ENCODE measurements around the gene SERPINB1.

The SERPINB1 gene

DNA sequence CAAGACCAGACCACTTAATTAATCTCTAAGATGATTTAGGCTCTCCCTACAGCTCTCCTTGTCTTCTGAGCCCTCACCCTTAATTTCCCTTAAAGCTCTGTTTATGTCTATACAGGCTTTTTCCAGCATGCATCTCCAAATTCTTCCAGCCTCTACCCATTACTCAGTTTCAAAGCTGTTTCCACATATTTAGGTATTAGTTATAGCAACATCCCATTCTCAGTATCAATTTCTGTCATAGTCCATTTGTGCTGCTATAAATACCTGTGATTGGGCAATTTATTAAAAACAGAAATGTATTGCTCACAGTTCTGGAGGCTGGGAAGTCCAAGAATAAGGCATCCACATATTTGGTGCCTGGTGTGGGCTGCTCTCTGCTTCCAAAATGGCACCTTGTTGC is 2.3 kb upstream of the SERPINB1 start:
- no peak for DNase-seq

DNA sequence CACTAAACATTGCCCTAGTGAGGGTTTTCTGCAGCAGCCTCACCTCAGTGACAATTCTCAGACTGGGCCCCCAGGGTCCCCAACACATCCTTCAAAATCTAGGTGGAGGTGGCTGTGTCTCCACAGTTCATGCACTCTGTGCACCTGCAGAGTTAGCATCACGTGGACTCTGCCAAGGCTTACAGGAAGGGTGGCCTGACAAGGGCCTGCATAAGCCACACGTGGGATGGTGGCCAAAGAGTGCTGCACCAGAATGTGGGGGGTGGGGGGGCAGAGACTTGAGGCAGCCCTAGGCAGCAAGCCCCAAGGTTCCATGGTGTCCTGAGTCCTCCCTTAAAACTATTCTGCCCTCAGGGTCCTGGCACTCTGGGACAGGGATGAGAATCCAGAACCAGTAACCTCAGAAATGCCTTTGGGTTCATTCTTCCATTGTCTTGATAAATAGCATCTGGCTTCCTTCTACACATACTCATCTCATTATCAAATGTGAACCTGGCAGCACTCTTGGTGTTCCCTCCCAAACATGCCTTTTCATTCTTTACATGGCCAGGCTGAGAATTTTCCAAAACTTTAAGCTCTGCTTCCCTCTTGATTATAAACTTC is 1.6 kb upstream of the SERPINB1 start:
- no peak for DNase-seq

DNA sequence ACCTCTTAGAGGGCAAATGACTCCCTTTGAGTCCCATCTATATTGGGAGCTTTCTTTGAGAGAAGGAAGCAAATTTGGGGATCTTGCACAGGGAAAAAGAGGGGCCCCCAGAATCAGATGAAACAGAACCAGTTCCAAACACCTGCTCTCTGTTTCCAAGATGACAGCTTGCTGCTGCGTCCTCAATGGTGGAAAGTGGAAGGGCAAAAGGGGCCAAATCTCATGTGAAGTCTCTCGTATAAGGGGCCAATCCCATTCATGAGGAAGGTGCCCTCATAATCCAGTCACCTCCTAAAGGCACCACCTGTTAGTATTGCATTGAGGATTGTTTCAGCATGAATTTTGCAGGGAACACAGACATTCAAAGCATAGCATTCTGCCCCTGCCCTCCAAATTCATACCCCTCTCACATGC is 483 bp upstream of the SERPINB1 start:
- DNase-seq: no peak

DNA sequence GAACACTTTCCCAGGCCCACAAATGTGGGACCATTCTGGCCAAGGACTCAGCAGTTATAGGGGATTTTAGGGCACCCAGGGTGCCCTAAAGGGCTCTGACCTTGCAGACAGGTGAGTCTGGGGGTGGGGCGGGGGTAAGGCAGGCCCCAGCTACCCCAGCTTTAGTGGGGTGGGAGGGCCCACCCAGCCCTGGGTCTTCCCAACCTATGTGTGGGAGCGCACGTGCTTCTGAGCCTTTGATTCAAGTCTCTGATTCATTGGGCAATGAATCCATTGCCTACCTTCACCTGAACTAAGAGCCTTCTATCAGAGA is 958 bp downstream of the SERPINB1 start:
- DNase-seq: no peak

DNA sequence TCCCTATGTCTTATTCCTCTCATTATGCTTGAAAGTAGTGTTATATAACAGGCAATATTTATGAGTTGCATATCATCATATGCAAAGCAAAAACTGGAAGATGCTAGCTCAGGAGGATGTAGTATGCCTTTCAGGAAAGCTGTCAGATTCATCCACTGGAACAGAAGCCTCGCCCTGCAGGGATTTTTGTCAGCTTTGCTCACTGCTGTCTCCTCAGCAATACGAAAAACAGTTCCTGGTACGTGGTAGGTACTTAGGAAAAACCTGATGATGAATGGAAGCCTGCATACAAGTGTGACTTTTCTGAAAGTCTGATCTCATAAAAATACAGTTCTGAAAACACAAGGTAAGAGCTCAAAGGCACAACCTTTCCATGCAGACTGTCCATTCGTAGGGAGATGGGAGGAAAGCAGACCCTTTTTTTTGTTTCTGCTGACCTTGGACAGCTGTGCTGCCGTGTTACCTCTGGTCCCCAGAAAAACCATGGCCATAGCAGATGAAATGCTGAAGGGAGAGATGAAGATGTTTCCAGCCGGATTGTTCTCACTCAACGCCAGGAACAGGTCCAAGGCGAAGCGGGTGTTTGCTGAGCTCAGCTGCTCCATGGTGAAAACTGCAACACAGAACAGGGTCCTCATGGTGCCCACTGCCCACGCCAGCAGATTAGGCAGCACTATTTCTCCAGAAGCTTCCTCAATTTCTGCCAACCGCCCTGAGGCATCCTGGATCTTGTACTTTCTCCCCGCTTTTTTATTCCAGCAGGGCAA is 1.5 kb downstream of the SERPINB1 start:
- DNase-seq: no peak

DNA sequence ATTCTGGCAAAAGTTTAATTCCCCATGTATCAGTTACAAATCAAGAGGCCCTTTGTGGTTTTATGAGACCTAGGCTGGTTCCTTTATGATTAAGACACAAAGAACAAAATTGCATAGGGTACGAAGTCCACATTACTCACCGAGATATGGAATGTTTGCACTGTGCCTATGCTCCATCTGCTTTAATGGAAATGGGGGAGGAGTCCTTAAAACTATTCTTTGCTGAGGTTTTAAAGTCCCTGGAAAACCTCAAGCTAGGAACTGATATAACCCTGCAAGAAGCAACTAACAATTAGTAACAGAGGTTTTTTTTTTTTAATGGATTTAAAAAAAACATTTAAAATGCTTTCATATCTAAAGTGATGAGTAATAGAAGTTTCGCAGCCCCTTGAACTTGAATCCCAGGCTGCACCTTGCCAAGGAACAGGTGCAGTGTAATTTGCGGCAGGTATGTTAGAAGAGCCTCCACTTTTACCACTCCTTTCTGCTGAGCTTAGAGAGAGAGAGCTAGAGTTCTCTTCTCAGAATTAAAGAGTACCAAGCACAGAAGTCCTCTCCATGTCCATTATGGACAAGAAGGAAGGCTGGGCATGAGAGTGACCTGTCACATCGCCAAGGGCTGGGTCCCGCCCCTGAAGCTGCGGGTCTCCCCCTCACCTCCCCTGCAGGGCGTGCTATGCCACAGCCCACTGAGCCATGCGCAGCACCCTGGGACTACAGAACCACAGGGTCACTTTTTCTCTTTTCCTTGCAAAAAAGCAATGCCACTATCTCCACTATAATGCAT is 2.3 kb downstream of the SERPINB1 start:
- peak in 1 of 2 experiments; percentile 26 for DNase-seq

DNA sequence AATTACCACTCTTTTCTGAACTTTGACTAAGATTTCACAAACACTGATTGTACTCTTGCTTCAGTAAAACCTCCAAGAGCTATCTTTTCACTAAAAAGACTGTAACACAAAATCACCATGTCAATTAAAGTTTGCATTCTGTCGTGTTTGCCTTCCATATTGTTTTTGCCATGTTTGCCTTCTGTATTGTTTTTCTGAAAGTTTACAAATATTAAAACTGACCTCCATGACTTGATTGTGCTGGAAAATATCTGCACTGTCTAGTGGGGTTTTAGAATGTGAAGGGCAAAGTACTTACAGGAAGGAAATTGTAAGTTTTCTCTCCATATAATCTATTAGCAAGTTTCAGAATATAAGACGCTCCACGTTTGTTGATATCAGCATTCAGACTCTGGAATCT is 3.4 kb downstream of the SERPINB1 start:
- no peak for DNase-seq

DNA sequence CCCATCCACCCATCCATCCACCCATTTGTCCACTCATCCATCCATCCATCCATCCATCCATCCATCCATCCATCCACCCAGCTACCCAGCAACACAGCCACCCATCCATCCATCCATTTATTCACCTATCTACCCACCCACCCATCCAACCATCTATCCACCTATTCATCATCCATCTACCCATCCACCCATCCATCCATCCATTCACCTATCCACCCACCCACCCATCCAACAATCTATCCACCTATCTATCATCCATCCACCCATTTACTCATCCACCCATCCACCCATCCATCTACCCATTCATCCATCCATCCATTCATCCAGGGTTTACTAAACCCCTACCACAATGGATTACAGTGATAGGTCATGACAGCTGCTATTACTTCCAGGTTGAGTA is 7.4 kb downstream of the SERPINB1 start:
- DNase-seq: no peak

DNA sequence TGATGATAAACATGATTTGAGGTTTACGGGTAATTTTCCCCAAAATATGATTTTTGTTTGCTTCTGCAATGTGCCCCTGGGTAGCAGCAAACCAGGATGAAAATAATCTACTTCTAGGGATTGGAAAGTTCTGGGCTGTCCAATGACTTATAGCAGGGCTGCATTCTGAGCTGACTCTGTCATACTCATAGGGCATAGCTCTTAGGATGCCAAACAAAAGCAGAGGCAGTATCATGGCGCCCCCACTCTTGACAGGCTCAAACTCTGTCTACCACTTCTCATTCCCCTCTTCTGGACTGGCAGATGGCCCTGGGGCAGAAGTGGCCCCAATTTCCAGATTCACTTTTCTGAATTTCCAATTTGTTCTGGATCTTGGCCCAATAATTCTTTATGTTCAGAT is 10.3 kb downstream of the SERPINB1 start:
- DNase-seq: peak in 1 of 2 experiments; percentile 19

DNA sequence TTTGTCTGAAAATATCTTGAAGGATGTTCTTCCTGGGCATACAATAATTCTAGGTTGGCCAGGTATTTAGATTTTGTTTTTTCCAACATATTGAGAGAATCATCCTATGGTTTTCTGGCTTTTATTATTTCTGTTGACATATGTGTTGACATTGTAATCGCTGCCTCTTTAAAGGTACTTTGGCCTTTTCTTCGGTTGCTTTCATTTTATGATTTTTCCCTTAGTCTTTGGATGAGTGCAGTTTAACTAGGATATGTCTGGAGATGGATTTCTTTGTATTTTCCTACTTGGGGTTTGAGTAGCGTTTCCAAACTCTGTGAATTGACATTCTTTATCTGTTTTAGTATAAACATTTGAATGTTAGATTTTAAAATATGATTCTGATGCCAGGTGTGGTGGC is 11.5 kb downstream of the SERPINB1 start:
- no peak for DNase-seq

DNA sequence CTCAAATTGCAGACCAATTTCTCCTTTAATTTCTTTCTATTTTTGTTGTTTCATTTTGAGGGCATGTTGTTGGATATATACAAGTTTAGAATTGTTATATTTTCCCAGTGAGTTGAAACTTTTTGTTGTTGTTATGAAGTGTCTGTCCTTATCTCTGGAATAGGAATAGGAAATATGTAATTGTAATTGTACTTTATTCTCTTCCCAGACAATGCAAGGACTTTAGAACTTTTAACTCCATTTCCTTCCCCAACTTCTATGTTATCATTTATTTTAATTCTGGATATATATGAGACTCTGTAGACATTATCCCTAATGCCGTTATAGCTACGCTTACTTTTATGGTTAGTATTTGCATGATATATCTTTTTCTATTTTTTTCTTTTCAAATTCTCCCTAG is 12.4 kb downstream of the SERPINB1 start:
- no peak for DNase-seq

DNA sequence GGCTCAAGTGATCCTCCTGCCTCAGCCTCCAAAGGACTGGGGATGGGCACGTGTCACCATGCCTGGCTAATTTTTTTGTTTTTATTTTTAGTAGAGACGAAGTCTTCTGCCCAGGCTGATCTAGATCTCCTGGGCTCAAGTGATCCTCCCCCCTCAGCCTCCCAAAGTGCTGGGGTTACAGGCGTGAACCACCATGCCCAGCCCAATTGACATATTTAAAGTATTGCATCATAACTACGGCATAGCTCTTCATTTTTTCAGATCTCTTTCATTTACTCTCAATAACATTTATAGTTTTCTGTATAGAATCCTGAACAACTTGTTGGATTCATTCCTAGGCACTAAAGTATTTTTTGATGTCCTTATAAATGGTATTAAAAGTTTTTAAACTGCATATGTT is 13.0 kb downstream of the SERPINB1 start:
- no peak for DNase-seq

DNA sequence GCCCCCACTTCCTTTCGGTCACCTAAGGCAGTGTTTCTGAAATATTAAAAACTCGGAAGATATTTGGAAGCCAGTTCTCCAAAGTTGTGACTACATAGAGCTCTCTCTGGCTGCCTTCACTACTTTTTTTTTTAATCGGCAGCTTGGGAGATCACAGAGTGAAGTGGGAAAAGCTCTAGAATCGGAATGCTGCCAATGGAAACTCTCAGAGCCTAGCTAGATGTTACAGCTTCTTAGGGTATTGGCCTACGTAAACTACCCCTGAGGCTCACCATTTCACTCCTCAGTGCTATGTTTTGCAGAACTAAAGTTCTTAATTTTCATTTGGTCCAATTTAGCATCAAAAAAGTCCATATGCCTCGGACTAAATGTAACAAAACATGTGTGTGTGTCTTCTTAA is 14.5 kb downstream of the SERPINB1 start:
- DNase-seq: no peak

DNA sequence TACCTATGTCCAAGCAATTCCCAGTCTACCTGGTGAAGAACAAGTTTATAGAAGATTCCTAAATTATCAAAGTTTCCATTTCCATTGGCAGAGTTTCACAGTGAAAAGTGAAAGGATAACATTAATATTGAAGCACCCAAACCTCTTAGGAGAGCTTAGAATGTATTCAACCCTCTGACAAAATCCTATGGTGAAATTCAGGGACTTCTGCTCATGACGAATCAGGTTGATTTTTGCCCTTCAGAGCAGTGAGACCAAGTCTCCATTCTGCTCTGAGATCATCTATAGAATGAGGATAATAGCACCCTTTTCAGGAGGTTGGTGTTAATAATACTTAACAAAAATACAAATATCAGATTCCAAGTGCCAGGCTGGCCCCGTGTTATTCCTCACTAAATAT is 15.5 kb downstream of the SERPINB1 start:
- no peak for DNase-seq

DNA sequence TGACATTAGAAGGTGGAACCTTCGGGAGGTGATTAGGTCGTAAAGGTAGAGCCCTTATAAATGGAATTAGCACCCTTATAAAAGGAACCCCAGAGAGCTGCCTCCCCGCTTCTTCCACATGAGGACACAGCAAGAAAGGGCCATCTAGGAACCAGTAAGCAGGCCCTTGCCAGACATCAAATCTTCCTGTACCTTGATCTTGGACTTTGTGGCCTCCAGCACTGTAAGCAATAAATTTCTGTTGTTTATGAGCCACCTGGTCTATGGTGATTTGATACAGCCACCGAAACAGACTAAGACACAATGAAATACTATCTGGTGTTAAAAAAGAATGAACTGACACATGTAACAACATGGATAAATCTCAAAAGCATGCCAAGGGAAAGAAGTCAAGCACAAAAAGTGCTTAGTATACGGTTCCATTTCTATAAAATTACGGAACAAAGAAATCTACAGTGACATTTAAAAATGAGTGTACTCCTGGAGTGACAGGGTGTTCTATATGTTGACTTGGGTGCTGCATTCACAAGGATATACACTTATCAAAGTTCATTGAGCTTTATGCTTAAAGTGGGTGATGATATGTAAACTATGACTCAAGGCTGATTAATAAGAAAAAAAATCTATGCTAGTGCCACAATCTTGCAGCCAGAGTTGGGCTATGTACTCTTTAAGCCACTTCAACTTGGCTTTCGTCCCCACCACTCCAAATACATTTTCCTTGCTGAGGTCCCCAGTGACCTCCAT is 18.4 kb downstream of the SERPINB1 start:
- no peak for DNase-seq

DNA sequence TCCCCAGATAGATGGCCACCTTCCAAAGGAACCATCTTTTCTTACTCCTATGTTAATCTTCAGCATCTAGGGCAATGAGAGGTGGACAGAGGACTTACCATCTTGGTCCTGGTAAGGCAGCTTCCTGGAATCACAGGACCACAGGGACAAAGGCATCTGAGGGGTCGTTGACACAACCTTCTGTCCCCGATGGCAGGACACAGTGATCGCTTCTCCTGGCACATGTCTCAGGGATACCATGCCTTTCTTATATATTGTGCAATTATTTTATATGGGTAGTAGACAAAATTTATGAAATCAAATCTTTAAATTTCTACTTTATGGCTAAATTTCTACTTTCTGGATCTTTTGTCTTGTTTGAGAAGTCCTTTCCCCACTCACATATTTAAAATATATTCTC is 20.1 kb downstream of the SERPINB1 start:
- no peak for DNase-seq

DNA sequence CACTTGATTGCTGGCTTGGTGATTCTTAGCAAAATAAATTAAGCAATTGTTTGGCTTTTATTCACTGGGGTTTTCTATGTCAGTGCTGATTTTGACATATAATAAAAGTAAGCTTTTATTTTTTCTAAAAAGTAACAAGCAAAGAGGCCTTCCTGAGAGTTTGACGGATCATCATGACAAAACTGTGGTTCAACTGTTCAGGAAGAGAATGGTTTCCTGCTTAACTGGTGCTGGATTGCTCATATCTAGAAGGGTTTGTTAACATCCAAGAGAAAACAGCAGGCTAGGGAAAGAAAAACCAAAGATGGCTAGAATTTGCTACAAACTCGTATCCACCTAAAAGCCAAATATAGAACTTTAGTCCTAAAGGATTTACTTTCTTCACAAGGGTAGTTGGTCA is 21.2 kb downstream of the SERPINB1 start:
- peak; percentile 92 to 93 for DNase-seq

DNA sequence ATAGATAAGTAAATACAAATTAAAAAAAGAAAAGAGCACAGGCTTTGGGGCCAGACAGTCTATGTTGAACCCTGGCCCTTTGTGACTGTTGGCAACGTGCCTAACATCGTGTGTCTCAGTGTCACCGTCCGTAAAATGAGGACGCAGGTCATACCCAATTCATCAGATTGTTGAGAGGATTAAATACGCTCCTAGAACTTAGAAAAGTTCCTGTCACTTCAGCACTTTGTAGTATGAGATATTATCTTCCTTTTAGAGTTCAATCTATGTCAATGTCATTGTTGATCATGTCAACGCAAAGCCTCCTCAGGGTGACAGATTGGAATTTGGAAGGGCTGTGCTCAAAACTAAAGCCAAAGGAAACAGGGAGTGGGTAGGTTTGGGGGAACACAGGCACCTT is 21.7 kb downstream of the SERPINB1 start:
- peak; percentile 85 to 89 for DNase-seq

DNA sequence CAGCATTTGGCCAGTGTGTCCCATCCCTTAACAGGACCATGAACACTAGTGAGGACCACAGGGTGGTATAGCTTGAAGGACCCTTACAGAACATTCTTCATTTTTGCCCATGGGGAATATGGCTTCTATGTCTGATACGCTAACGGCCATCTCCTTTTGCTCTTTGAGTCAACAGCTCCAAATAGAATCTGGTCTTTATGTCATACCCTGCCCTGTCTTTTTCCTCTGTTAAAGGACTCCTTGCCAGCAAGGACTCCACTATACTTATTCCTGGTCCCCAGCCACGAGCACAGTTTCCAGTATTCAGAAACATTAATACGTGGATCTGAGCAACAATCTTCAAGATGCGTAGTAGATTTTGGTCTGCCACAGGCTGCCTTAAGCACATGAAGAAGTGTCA is 22.5 kb downstream of the SERPINB1 start:
- DNase-seq: no peak

DNA sequence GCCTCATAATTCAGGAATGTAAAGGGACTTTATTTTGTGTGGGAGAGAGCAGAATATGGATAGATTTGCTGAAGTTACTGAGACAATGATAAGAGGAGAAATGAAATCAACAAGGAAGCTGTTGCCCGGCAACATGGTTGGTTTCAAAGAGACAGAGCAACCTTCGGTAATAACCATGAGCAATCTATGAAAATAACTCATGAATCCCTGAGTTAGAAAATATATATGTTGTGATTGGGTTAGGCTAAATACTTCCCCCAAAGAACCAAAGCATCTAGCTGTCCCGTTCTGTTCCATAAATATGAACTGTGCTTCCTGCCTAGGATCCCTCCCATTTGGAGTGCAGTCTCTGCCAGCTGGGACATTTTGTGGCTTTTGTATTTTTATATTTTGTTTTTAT is 23.1 kb downstream of the SERPINB1 start:
- DNase-seq: peak in 1 of 2 experiments; percentile 29

DNA sequence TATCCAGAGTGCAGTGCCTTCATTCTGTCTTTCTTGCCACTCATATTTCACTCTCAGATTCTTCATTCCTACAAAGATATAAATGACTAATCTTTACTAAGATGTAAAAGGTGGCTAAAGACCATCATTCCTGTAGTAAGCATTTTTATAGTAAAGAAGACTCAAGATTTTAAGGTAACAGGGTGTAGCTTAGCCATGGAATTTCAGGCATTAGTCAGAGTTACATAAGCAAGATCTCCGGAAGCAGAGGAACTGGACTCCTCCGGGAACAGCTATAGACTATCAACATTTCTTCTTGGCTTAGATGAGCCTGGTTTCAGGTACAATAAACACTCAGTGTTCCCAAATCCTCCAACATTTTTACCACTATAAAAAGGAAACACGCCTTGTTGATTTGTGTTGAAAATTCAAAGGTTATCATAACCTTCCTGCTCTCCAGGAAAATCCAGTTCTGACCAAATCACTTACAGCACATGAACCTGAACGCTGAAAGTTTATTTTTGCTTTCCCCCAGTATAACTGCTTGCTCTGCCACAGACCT is 23.7 kb downstream of the SERPINB1 start:
- no peak for DNase-seq

DNA sequence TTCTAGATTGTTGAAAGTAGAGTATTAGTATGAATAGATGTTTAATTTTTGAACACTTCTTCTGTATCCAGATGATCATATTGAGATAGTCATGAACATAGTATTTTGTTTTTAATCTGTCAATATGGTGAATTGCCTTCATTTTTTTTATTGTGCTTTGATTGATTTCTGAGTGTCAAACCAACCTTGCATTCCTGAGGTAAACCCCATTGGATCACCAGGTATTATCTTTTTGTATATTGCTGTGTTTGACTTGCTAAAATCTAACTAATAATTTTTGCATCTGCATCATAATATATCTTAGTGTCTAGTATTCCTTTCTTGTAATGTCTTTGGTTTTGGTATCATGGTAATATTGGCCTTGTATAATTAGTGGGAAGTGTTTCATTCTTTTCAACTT is 25.5 kb downstream of the SERPINB1 start:
- no peak for DNase-seq

DNA sequence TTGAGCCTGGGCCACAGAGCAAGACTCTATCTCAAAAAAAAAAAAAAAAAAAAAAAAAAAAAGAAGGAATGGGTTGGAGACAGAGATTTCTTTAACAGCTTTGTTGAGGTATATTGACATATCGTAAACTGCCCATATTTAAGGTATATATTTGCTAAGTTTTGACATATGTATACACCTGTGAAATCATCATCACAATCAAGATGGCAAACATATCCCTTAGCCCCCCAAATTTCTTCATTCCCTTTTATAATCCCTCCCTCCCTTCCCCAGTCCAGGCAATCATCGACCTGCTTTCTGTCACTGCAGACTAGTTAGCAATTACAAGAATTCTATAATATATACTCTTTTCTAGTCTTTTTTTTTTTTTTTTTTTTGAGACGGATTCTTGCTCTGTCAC is 29.0 kb downstream of the SERPINB1 start:
- DNase-seq: no peak

Data from Kasumi-1 (cell line).